Smooth muscle cell (in vitro differentiated cells): Measurements from ENCODE around the gene LMX1A. TPM values are rescaled to one million over a fixed set of nuclear protein-coding genes. Genes with fewer than 3 reads are reported as not detected.

Experiments
- DNase-seq: peaks from one replicate; lab custom pipeline; 2025; ENCODE audit not compliant: unreplicated experiment; lab: John Stamatoyannopoulos, UW
- H2AFZ ChIP-seq: fragments of 200-600 bp; sonication (generic); 2 replicates; pipeline ENCODE4 v1.6.0; 2016; ENCODE audit warnings: antibody characterized with exemption, low read depth, mild to moderate bottlenecking
- H3F3A ChIP-seq: fragments of 200-600 bp; sonication (generic); 2 replicates; pipeline ENCODE4 v1.6.0; 2017; ENCODE audit warnings: antibody characterized with exemption, low read depth
- H3K27ac ChIP-seq: fragments of 200-600 bp; sonication (generic); 2 replicates; pipeline ENCODE4 v1.5.1; 2016; ENCODE audit warnings: low read depth, mild to moderate bottlenecking
- H3K27me3 ChIP-seq: fragments of 200-600 bp; sonication (generic); 2 replicates; pipeline ENCODE4 v1.6.1; 2016; ENCODE audit warnings: low read depth, mild to moderate bottlenecking
- H3K36me3 ChIP-seq: fragments of 200-600 bp; sonication (generic); 2 replicates; pipeline ENCODE4 v1.5.1; 2016; ENCODE audit warnings: low read depth
- H3K4me1 ChIP-seq: fragments of 200-600 bp; sonication (generic); 2 replicates; pipeline ENCODE4 v1.5.1; 2016; ENCODE audit warnings: low read depth
- H3K4me2 ChIP-seq: fragments of 200-600 bp; sonication (generic); 2 replicates; pipeline ENCODE4 v1.6.0; 2016; ENCODE audit warnings: mild to moderate bottlenecking
- H3K4me3 ChIP-seq: fragments of 200-600 bp; sonication (generic); 2 replicates; pipeline ENCODE4 v1.5.1; 2016; ENCODE audit warnings: mild to moderate bottlenecking
- H3K79me2 ChIP-seq: fragments of 200-600 bp; sonication (generic); 2 replicates; pipeline ENCODE4 v1.6.0; 2016; ENCODE audit warnings: low read depth, mild to moderate bottlenecking
- H3K9ac ChIP-seq: fragments of 200-600 bp; sonication (generic); 2 replicates; pipeline ENCODE4 v1.6.0; 2016; ENCODE audit warnings: low read depth
- H3K9me3 ChIP-seq: fragments of 200-600 bp; sonication (generic); replicated peaks from 2 replicates; pipeline ENCODE4 v1.5.1; 2016; ENCODE audit warnings: low read depth
- H4K20me1 ChIP-seq: fragments of 200-600 bp; sonication (generic); 2 replicates; pipeline ENCODE4 v1.6.0; 2016; ENCODE audit warnings: low read depth
- CTCF ChIP-seq: fragments of 200-600 bp; sonication (generic); IDR thresholded peaks from 2 replicates; pipeline ENCODE4 v1.5.1; 2017; ENCODE audit warnings: borderline replicate concordance, mild to moderate bottlenecking, antibody characterized with exemption; ENCODE audit not compliant: insufficient read depth, poor library complexity, severe bottlenecking
- WGBS: methylation state at CpG from one replicate; pipeline ENCODE4 v1.1.7; 2016; ENCODE audit warnings: low lambda C conversion rate; 5-methylcytosine and 5-hydroxymethylcytosine counted together
- polyA plus RNA-seq: library from polyadenylated mRNA; unstranded; fragments of >200 nt; fragmentation: Nextera tagmentation; extraction: Ambion mirVana; gene quantifications from 2 replicates; pipeline ENCODE4 v1.2.1, GENCODE V29; 2016
- total RNA-seq: library from RNA; depleted of rRNA; stranded (reverse); fragments of >200 nt; gene quantifications from 2 replicates; pipeline ENCODE4 v1.2.3, GENCODE V29; 2014

The LMX1A gene
- not detected in 2 replicates for total RNA-seq
- polyA plus RNA-seq = not detected in 2 replicates

- no peak for TF ChIP-seq CTCF
- no peaks in the 10 kb centered on the region for H3K9me3 ChIP-seq
- no peak within 1 kb of the TSS for H3K9ac ChIP-seq
- H3K27ac ChIP-seq = no peak within 1 kb of the TSS
- H3K79me2 ChIP-seq = no peaks in the 10 kb centered on the region
- DNase-seq = no peak
- H4K20me1 ChIP-seq = no peaks in the 10 kb centered on the region
- peak within 1 kb of the TSS; percentile 42 for H3K4me3 ChIP-seq
- WGBS = 2% methylated on average over 72 of the region's 88 CpGs
- peaks cover 49% of the 10 kb centered on the region for H3K4me1 ChIP-seq
- H3K4me2 ChIP-seq = peak within 1 kb of the TSS; percentile 87
- H3K27me3 ChIP-seq = peaks cover 99% of the 10 kb centered on the region
- H3F3A ChIP-seq = no peaks in the 10 kb centered on the region
- no peaks in the 10 kb centered on the region for H3K36me3 ChIP-seq
- H2AFZ ChIP-seq = peak within 1 kb of the TSS; percentile 43
Measured at GRCh38 chr1:165355977-165356811, at the start of gene LMX1A. Gene LMX1A, minus strand, starts transcription at chr1:165356715. Its CDS starts 1,156 bp downstream, at chr1:165355559.

- Histone ChIP-seq H3K9me3 (no peaks in the 10 kb centered on the region), H4K20me1 (no peaks in the 10 kb centered on the region), H3K27ac (no peak overlapping the region), H3K9ac (no peak overlapping the region), H3K4me1 (no peaks in the 10 kb centered on the region), H3K27me3 (peaks cover 12% of the 10 kb centered on the region), H3K36me3 (no peaks in the 10 kb centered on the region), H3K4me2 (no peak overlapping the region), H3K79me2 (no peaks in the 10 kb centered on the region), H2AFZ (no peak overlapping the region), H3F3A (no peaks in the 10 kb centered on the region), H3K4me3 (no peak overlapping the region)
- TF ChIP-seq CTCF = peak; percentile 50
- WGBS = 39% methylated on average over 3 of the region's 3 CpGs
- no peak for DNase-seq
Measured at GRCh38 chr1:165403835-165404482, 47.4 kb upstream of the LMX1A start.

GRCh38 chr1:165402517-165403111 lies 46.1 kb upstream of the LMX1A start:
- Histone ChIP-seq H3K36me3 (no peaks in the 10 kb centered on the region), H3K4me3 (no peak overlapping the region), H3F3A (no peaks in the 10 kb centered on the region), H3K9me3 (no peaks in the 10 kb centered on the region), H3K27me3 (peaks cover 12% of the 10 kb centered on the region), H2AFZ (no peak overlapping the region), H3K4me1 (no peaks in the 10 kb centered on the region), H3K79me2 (no peaks in the 10 kb centered on the region), H4K20me1 (no peaks in the 10 kb centered on the region), H3K9ac (no peak overlapping the region), H3K27ac (no peak overlapping the region), H3K4me2 (no peak overlapping the region)
- TF ChIP-seq CTCF = no peak
- DNase-seq = no peak
- 86% methylated on average over 4 of the region's 4 CpGs for WGBS
